Brain pericyte (primary cell): Measurements from ENCODE around the gene APOH.

Experiments
- DNase-seq: peaks from one replicate; pipeline ENCODE4 v3.0.0-alpha.2; 2012; ENCODE audit warnings: low read depth, low spot score

The APOH gene

GRCh38 chr17:66235377-66235994, 6.3 kb upstream of the APOH start:
- no peak for DNase-seq

GRCh38 chr17:66234611-66235010, 5.4 kb upstream of the APOH start:
- no peak for DNase-seq

GRCh38 chr17:66233023-66233753, 4.0 kb upstream of the APOH start:
- no peak for DNase-seq

GRCh38 chr17:66230922-66231591, 1.8 kb upstream of the APOH start:
- DNase-seq, result no peak

- DNase-seq, result no peak
Measured at GRCh38 chr17:66229783-66230538, 746 bp upstream of the APOH start.

- DNase-seq, result no peak
Measured at GRCh38 chr17:66227212-66228045, 1.8 kb downstream of the APOH start.

- DNase-seq, result no peak
Measured at GRCh38 chr17:66222798-66223350, 6.3 kb downstream of the APOH start.

- no peak for DNase-seq
Measured at GRCh38 chr17:66221755-66222530, 7.3 kb downstream of the APOH start.

- DNase-seq, result no peak
Measured at GRCh38 chr17:66221343-66221742, 7.9 kb downstream of the APOH start.

- DNase-seq, result no peak
Measured at GRCh38 chr17:66220079-66220835, 9.0 kb downstream of the APOH start.

GRCh38 chr17:66215529-66215911, 13.7 kb downstream of the APOH start:
- no peak for DNase-seq

- no peak for DNase-seq
Measured at GRCh38 chr17:66214884-66215528, 14.2 kb downstream of the APOH start.

- no peak for DNase-seq
Measured at GRCh38 chr17:66211047-66211810, 18.0 kb downstream of the APOH start.

- DNase-seq, result no peak
Measured at GRCh38 chr17:66210208-66210574, 19.0 kb downstream of the APOH start.

GRCh38 chr17:66207936-66208335, 21.3 kb downstream of the APOH start:
- DNase-seq, result no peak

GRCh38 chr17:66203274-66204015, 25.8 kb downstream of the APOH start:
- no peak for DNase-seq

GRCh38 chr17:66200685-66201092, 28.5 kb downstream of the APOH start:
- DNase-seq, result peak; percentile 40

GRCh38 chr17:66198242-66198641, 31.0 kb downstream of the APOH start:
- no peak for DNase-seq
